HG02970 (cell line): ENCODE data around the gene CFAP47.
"Not testable (repeated sequence)": the region's sequence is repeated elsewhere in the genome, so short reads cannot be mapped to it uniquely, and the experiment has no call there.

Experiments used
- ATAC-seq: cut with Tn5 transposase; IDR thresholded peaks from one replicate; pipeline ENCODE4 v1.9.1; 2021; ENCODE audit warnings: mild to moderate bottlenecking, moderate library complexity, moderate number of reproducible peaks; ENCODE audit not compliant: unreplicated experiment, low FRiP score

The CFAP47 gene

DNA sequence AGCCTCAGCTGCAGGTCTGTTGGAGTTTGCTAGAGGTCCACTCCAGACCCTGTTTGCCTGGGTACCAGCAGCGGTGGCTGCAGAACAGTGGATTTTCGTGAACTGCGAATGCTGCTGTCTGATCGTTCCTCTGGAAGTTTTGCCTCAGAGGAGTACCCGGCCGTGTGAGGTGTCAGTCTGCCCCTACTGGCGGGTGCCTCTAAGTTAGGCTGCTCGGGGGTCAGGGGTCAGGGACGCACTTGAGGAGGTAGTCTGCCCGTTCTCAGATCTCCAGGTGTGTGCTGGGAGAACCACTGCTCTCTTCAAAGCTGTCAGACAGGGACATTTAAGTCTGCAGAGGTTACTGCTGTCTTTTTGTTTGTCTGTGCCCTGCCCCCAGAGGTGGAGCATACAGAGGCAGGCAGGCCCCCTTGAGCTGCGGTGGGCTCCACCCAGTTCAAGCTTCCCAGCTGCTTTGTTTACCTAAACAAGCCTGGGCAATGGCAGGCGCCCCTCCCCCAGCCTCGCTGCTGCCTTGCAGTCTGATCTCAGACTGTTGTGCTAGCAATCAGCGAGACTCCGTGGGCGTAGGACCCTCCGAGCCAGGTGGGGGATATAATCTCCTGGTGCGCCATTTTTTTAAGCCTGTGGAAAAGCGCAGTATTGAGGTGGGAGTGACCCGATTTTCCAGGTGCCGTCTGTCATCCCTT is 315.4 kb downstream of the CFAP47 start:
- not testable (repeated sequence) for ATAC-seq

- no peak for ATAC-seq
Measured at GRCh38 chrX:36241397-36241796, 321.9 kb downstream of the CFAP47 start.

DNA sequence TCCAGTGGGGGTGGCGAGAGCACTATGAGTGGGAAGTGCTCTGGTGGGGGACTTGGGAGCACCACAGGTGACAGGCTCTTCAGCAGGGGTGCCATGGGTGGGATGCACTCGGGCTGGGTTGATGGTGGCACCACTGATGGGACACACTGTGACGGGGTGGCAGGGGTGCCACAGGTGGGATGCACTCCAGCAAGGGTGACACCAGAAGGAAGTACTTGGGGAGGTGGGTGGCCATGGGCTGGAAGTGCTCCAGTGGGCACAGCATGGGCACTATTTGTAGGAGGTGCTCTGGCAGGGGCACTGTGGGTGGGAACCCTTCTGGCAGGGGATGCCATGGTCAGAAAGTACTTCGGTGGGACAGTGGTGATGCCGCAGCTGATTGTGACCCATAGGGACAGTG is 346.6 kb downstream of the CFAP47 start:
- ATAC-seq = no peak

DNA sequence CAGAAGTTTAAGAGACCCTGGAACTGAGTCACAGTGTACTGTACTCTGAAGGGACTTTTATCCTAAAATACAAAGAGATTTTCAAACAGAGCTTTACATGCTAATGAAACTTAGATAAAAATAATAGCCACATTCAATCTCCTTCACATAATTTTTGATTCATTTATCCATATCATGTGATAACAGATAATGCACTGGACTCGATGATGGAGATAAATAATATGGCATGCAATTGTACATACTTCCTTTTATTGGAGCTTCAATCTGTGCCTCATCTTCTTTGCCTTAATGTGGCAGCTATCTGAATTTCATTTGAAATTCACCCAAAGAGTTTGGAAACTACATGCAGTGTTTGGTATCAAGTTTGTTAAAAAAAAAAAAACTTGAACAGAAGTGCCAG is 390.6 kb downstream of the CFAP47 start:
- no peak for ATAC-seq

GRCh38 chrX:36314303-36314702 is 394.8 kb downstream of the CFAP47 start:
- no peak for ATAC-seq

GRCh38 chrX:36334572-36334971 is 415.0 kb downstream of the CFAP47 start:
- no peak for ATAC-seq

DNA sequence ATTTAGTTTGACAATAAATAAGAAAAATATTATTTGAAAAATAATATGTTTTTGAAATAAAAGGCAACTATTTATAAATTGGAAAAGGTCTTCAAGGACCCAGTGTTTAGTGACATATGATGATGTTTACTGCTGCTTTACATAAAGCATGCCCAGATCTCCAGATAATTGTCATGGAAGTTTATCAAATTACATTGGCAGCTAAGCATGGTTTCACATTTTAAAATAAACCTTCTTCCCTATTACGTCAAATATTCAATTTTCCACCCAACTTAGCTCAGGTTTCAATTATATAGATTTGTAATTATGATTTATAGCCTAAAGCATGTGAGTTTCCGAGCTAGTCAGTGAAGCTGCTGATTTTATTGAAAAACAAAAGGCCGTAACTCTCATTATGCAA is 417.2 kb downstream of the CFAP47 start:
- ATAC-seq = no peak

- ATAC-seq = no peak
Measured at GRCh38 chrX:36344301-36344700, 424.8 kb downstream of the CFAP47 start.

DNA sequence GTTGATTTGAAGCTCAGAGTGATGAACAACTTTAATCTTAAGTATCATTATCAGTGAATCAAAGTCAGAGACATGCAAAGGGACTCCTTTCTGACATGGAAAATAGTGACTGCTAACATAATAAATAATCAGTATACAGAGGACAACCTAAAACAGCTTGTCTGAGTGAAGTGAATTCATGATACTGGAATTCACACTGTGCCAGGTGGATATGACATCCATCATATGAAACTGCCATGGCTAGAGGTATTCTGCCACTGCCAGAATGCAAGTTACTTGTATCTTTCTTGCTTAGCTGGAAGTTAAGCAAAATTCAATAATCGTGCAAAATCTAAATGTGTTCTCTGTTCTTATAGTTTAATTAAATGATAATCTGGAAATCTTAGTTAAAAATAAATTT is 429.0 kb downstream of the CFAP47 start:
- no peak for ATAC-seq

DNA sequence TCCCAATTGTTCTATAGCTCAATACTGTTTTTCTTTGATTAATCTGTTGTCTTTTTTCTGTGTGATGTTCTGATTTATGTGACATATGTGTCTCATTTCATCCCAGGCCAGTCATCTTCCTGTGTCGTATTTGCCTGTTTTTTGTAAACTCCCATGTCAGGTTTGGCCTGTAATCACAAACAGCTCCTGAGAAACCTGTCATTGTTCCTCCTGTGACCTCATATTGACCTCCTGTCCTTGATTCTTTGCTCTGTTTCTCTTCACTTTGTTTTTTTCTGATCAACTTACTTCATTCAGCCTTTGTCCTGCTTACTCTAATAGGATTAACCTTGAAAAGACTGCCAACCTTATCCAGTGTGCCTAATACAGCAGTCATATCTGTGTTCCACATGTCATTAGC is 438.3 kb downstream of the CFAP47 start:
- ATAC-seq = no peak

GRCh38 chrX:36364262-36364661 is 444.7 kb downstream of the CFAP47 start:
- no peak for ATAC-seq

DNA sequence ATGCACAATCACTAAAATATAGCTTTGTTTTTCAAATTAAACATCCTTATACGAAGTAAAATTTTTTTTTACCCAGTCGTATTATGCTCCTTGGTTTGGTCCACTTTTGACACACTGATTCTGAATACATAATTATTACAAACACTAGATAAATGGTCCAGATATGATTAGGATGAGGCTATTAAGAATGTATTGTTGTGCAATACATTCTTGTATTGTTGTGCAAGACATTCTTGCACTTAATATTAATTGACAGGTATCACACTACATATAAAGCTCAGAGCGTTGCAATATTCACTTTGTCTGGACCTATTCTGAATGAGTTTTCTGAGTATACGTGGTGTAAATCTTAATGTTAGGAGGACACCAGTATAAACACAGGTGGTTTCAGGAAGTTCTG is 464.0 kb downstream of the CFAP47 start:
- no peak for ATAC-seq

- ATAC-seq = no peak
Measured at GRCh38 chrX:36388901-36389300, 469.4 kb downstream of the CFAP47 start.

GRCh38 chrX:36401774-36402173 is 482.2 kb downstream of the CFAP47 start:
- ATAC-seq = no peak

- ATAC-seq = no peak
Measured at GRCh38 chrX:36407836-36408235, 488.3 kb downstream of the CFAP47 start.

DNA sequence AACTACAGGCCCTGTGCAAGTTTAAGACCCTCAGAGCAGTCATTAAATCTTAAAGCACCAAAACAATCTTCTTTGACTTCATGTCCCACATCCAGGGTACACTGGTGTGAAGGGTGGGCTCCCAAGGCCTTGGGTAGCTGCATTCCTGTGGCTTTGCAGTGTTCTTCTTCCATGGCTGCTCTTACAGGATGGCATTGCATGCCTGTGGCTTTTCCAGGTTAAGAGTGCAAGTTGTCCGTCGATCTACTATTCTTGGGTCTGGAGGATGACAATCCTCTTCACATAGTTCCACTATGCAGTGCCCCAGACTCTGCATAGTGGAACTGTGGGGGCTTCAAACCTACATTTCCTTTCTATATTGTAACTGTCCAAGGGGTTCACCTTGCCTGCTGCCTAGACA is 494.5 kb downstream of the CFAP47 start:
- no peak for ATAC-seq

DNA sequence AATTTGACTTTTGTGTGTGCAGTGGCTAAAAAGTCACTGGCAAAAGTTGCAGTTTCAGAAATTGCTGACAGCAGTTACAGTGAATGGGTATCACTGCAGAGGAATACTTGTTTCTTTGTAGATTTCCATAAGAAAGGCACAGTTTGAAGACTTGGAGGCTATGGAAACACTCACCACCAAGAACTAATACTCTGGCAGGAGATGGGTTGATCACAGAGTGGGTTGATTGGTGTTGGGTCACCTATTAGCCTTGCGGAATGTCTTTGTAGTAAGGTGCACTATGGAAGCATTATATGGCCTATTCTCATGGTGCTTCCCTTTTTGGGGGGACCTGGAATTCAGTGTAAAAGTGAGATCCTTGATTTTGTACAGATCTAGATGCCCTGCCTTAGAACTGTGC is 502.8 kb downstream of the CFAP47 start:
- ATAC-seq = no peak

GRCh38 chrX:36431819-36432218 is 512.3 kb downstream of the CFAP47 start:
- ATAC-seq = no peak

DNA sequence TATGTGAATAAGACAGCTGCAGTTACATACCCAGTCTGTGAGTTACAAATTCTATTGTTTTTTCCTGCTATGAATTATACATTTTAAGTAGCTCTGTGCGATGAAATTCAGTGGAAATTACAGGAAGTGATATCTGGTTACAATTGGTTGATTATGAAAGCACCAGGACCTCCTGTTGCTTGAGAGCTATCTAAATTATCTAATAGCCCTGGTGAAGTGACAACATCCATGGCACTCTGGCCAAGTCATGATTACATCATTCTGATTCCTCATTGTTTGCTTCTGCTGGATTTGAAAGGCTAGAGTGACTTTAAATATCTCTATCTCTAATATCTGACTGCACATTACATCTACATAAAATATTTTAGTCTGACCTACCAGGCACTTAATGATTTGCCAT is 515.0 kb downstream of the CFAP47 start:
- ATAC-seq = no peak
